Spinal cord (tissue), 10 donors: ENCODE results near the gene UBTD1. TPM values are rescaled to one million over a fixed set of nuclear protein-coding genes. Genes with fewer than 3 reads are reported as not detected.

Source experiments
- DNase-seq, 6 donors: peaks; one replicate each; pipeline versions ENCODE4 v3.0.0 to v3.0.0-alpha.2; 2013 to 2015; ENCODE audit warnings: low spot score in 6 of 6, low read depth in 4 of 6
- H3K27ac ChIP-seq: one replicate; pipeline ENCODE4 v1.5.1; 2013; ENCODE audit warnings: low read depth, low read length, control low read depth
- H3K27me3 ChIP-seq: one replicate; pipeline ENCODE4 v1.6.1; 2013; ENCODE audit warnings: low read length; ENCODE audit not compliant: control insufficient read depth, insufficient read depth
- H3K36me3 ChIP-seq: one replicate; pipeline ENCODE4 v1.6.1; 2013; ENCODE audit warnings: low read length; ENCODE audit not compliant: control insufficient read depth, insufficient read depth
- H3K4me1 ChIP-seq: one replicate; pipeline ENCODE4 v1.6.1; 2013; ENCODE audit warnings: low read length; ENCODE audit not compliant: control insufficient read depth, insufficient read depth
- H3K4me3 ChIP-seq: one replicate; pipeline ENCODE4 v1.5.1; 2013; ENCODE audit warnings: low read depth, low read length, control low read depth
- H3K9me3 ChIP-seq: one replicate; pipeline ENCODE4 v1.6.1; 2013; ENCODE audit warnings: low read length; ENCODE audit not compliant: control insufficient read depth, insufficient read depth
- WGBS: methylation state at CpG from one replicate; pipeline ENCODE4 v1.1.5; 2013; ENCODE audit warnings: missing lambda C conversion rate; ENCODE audit not compliant: insufficient coverage; 5-methylcytosine and 5-hydroxymethylcytosine counted together
- polyA plus RNA-seq, 2 donors: library from polyadenylated mRNA; unstranded; fragments of 120-200 nt; gene quantifications; one replicate each; pipeline ENCODE4 v1.2.1, GENCODE V29; 2013; ENCODE audit not compliant: insufficient read length in 2 of 2
- total RNA-seq, 2 donors: library from RNA; depleted of rRNA in 1 of 2; stranded (reverse); fragments of 120-200 nt in 1 of 2; fragments of >200 nt in 1 of 2; gene quantifications; one replicate each; pipeline versions ENCODE4 v1.2.3 to v1.2.4, GENCODE V29; 2013 to 2014
- donor health status: healthy.

UBTD1 gene
- total and polyA plus RNA-seq, 4 donors, result 4.6 to 16.4 (median 13.3) TPM

DNA sequence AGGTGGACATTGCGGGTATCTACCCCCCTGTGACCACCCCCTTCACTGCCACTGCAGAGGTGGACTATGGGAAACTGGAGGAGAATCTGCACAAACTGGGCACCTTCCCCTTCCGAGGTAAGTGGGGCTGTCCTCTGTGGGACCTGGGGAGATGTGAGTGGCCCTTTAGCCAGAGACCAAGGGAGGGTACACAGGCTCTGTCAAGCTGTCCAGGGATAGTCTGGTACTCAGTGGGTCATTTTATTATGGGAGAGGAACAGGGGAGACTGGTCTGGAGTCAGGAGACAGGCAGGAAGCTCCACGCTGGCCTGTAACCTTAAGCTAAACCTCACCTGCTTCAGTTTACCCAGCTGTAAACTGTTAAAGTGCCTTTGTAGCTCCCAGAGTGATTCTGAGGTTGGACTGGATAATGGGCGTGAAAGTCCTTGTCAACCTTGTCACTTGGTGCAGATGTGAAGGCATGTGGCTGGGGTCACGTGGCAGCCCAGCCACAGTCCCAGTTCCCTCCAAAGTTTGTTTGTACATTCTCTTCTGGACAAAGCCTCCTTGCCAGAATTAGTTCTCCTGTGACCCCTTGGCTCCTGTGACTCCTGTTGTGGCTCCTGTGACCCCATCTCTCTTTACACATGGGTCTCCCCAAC is 86.2 kb downstream of the UBTD1 start:
- Histone ChIP-seq H3K4me3 (no peak overlapping the region), H3K27me3 (no peaks in the 10 kb centered on the region), H3K36me3 (no peaks in the 10 kb centered on the region), H3K27ac (no peak overlapping the region), H3K4me1 (peaks cover 23% of the 10 kb centered on the region), H3K9me3 (no peaks in the 10 kb centered on the region)
- WGBS, result 96% methylated on average over 2 of the region's 5 CpGs
- DNase-seq, result no peak

DNA sequence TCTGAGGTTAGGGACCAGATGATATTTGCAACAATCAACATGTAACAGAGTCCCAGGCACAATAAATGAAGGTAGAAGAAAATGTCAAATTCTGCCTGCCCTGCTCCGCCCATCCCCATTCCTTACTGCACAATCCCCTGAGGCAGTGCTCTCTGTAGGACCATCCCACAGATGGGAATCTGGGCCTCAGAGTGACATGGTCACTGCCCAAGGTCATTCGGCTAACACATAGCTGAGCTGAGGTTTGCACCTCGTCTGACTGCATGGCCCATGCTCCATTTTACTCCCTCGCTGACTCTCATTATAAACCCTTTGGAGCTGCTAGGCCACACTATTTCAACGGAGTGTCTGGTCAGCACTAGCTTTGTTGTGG is 86.7 kb downstream of the UBTD1 start:
- Histone ChIP-seq H3K36me3 (peaks cover 2% of the 10 kb centered on the region), H3K27me3 (no peaks in the 10 kb centered on the region), H3K27ac (no peak overlapping the region), H3K4me3 (no peak overlapping the region), H3K9me3 (no peaks in the 10 kb centered on the region), H3K4me1 (peaks cover 23% of the 10 kb centered on the region)
- WGBS, result 81% methylated on average over 5 of the region's 5 CpGs
- no peak for DNase-seq

DNA sequence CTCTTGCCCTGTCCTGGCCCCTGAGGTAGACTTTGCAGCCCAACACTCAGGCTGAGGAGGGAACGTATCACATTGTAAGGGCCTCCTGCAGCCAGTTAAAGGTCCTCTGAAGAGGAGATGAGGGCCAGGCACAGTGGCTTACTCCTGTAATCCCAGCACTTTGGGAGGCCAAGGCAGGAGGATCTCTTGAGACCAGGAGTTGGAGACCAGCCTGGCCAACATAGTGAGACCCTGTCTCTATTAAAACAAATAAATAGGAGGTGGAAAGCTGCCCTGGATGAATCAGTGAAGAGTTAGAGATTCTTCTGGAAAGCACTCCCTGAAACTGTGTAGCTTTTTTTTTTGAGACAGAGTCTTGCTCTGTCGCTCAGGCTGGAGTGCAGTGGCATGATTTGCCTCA is 88.5 kb downstream of the UBTD1 start:
- 100% methylated on average over 2 of the region's 2 CpGs for WGBS
- Histone ChIP-seq H3K27me3 (no peaks in the 10 kb centered on the region), H3K36me3 (peaks cover 2% of the 10 kb centered on the region), H3K9me3 (no peaks in the 10 kb centered on the region), H3K4me3 (no peak overlapping the region), H3K27ac (no peak overlapping the region), H3K4me1 (peaks cover 23% of the 10 kb centered on the region)
- DNase-seq, result no peak

DNA sequence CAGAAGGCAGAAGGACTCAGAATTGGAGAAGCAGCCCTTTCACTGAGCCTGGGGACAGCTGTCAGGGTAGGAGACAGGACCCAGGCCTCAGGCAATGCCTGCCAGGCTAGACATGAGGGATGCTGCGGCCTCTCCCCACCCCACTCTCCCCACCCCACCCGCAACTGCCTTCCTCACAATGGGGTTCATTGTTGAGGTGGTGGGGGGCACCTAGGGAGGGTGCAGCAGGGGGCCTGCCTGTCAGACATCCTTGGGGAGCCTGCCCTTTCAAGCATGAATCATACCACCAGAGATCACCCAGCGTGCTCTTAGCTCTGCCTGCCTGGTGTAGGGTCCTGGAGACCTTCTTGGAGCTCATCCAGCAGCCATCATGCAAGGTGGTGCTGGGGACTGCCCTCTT is 90.8 kb downstream of the UBTD1 start, which contains the start of gene C10orf62:
Gene C10orf62 (plus strand): TSS at position 243 of the 400 bp plus-strand sequence. CDS start 177 bp downstream, outside the sequence.
- Histone ChIP-seq H3K27ac (no peak within 1 kb of the TSS), H3K36me3 (peaks cover 2% of the 10 kb centered on the region), H3K27me3 (no peaks in the 10 kb centered on the region), H3K9me3 (no peaks in the 10 kb centered on the region), H3K4me3 (no peak within 1 kb of the TSS), H3K4me1 (peaks cover 10% of the 10 kb centered on the region)
- no CpG with 5 or more reads among the region's 3 CpGs for WGBS
- DNase-seq, result no peak

DNA sequence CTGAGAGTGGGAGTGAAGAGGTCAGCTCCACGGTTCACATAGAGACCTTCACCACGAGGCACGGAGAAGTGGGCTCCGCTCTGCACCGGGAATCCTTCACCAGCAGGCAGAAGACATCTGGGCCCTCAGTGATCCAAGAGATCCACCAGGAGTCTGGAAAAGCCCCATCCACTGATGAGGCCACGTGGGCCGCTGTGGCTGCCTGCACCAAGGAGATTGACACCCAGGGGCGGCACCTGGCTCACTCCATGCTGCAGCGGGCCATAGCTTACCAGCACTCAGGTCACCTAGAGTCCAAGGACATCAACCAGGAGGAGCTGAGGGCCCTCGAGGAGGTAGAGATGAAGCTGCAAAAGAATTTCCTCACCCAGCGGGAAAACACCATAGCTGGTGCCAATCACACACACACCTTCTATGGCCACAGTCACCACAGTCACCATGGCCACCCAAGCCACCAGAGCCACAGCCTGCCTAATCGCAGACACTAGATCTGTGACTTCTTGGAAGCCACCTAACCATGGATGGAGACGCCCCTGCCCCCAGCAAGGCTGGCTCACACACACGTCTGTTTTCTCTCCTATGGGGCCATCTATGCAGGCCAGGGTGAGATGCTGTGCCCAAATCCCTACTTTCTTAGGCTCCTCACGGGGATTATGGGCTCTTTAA is 91.5 kb downstream of the UBTD1 start:
- Histone ChIP-seq H3K9me3 (no peaks in the 10 kb centered on the region), H3K4me1 (peaks cover 6% of the 10 kb centered on the region), H3K36me3 (peaks cover 2% of the 10 kb centered on the region), H3K27ac (no peak overlapping the region), H3K4me3 (no peak overlapping the region), H3K27me3 (no peaks in the 10 kb centered on the region)
- DNase-seq, result no peak
- 92% methylated on average over 14 of the region's 15 CpGs for WGBS

DNA sequence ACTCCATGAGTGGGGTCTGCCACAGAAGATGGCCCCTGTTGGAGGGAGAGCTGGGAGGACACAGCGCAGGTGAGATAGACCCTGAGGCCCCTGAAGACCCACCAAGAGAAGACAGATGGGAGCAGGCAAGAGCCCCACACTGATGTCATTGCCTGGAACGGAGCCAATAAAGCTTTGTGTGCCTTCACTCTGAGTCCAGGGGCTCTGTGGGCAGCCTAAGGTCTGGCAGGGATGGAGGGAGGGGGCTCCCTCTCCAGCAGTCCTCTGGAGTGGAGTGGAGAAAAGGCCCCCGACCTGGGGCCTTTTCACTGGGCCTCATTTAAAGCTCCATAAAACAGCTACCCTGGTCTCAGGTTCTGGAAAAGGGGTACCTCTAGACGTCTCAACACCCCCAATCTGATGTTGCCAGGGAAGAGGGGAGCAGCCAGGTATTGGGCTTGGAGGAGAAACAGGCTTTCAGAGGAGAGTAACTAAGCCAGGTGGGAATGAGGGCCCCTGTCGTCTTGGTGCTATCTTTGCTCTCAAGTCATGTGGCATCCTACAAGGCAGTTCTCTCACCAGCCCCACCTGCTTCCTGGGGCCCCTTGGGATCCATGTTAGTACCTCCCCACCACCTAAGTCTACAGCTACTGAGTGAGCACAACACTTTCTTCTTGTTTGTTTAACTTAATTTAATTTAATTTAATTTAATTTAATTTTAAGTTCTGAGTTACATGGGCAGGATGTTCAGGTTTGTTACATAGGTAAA is 92.2 kb downstream of the UBTD1 start:
- peaks cover 2% of the 10 kb centered on the region for H3K36me3 ChIP-seq
- DNase-seq, result no peak
- no peaks in the 10 kb centered on the region for H3K9me3 ChIP-seq
- H3K27ac ChIP-seq, result no peak overlapping the region
- H3K27me3 ChIP-seq, result no peaks in the 10 kb centered on the region
- no peak overlapping the region for H3K4me3 ChIP-seq
- H3K4me1 ChIP-seq, result peaks cover 6% of the 10 kb centered on the region
- 93% methylated on average over 3 of the region's 5 CpGs for WGBS

DNA sequence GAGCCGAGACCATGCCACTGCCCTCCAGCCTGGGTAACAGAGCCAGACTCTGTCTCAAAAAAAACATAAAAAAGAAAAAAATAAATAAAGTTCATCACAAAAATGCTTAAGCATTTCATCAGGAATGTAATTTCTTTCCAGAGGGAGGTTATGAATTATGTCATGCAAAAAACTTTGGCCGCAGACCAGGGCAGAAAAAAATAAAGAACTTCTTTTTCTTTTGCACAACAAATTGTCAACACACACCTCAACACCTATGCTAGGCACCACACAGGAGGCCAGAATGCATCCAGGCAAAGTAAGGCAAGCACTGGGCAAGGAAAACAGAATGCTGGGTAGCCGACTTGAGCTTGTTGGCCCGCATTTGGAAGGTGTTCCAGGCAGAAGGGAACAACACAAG is 94.7 kb downstream of the UBTD1 start:
- H3K27ac ChIP-seq, result no peak overlapping the region
- H3K36me3 ChIP-seq, result peaks cover 2% of the 10 kb centered on the region
- no peaks in the 10 kb centered on the region for H3K27me3 ChIP-seq
- WGBS, result 91% methylated on average over 2 of the region's 4 CpGs
- no peak overlapping the region for H3K4me3 ChIP-seq
- no peaks in the 10 kb centered on the region for H3K9me3 ChIP-seq
- DNase-seq, result no peak
- peaks cover 6% of the 10 kb centered on the region for H3K4me1 ChIP-seq

DNA sequence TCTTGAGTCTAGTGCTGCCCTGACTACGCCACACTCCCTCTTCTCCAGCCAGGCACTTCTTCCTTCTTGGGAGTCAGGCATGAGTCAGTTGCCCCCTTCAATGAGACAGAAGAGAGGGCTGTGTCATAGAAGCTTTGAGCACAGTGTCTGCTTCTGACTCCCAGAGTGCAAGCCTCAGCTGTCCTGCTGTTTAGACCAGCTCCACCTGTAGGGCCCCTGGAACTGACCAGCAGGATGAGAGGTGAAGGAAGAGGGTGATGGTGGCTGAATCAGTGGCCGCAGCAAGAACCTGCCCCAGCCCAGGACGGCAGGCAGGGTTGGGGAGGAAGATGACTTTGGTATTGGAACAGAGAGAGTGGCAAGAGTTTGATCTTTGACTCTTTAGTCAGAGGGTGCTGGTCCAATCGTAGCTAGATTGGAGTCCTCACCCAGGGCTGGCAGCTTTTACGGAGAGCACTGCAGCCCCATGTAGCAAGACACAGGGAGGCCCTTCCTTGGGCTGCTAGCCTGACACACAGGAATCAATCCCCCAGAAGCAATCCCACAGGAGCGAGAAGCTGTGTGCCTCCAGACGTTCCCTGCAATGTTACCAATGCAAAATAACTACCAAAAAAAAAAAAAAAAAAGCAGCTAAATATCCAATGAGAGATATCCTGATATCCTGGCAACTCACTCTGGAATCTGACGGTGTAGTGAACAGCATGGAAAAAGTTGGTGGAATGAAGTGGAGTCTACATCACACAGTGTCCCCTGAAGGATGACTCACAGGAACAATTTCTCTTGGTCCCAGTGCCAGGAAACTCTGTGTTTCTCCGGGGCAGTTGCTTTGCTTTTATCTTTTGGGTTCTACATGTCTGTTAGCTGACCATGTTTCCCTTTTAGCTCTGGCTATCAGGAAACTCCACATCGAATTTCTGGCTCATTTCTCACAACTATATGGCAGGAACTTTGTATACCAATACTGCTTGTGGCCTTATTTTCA is 97.7 kb downstream of the UBTD1 start:
- H3K4me3 ChIP-seq, result no peak overlapping the region
- H3K36me3 ChIP-seq, result peaks cover 7% of the 10 kb centered on the region
- WGBS, result 76% methylated on average over 7 of the region's 10 CpGs
- DNase-seq, result no peak
- no peaks in the 10 kb centered on the region for H3K27me3 ChIP-seq
- no peak overlapping the region for H3K27ac ChIP-seq
- H3K4me1 ChIP-seq, result peaks cover 6% of the 10 kb centered on the region
- H3K9me3 ChIP-seq, result no peaks in the 10 kb centered on the region

DNA sequence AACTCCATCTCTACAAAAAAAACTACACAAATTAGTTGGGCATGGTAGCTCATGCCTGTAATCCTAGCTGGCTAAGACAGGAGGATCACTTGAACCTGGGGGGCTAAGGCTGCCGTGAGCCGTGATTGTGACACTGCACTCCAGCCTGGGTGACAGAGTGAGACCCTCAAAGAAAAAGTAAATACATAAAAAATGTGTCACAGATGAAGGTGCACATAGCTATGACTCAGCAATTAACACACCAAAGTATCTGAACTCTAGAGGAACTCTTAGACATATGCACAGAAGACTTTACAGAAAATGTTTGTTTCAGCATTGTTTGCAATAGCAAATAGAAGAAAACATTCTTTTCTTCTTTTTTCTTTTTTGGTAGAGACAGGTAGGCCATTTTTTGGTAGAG is 99.1 kb downstream of the UBTD1 start:
- 83% methylated on average over 2 of the region's 2 CpGs for WGBS
- H3K27ac ChIP-seq, result no peak overlapping the region
- DNase-seq, result no peak
- no peaks in the 10 kb centered on the region for H3K9me3 ChIP-seq
- H3K36me3 ChIP-seq, result peaks cover 7% of the 10 kb centered on the region
- H3K4me3 ChIP-seq, result no peak overlapping the region
- H3K4me1 ChIP-seq, result peaks cover 17% of the 10 kb centered on the region
- H3K27me3 ChIP-seq, result no peaks in the 10 kb centered on the region
